NT2/D1 (cell line): ENCODE measurements around the gene CD53.

ENCODE experiments used
- SUZ12 ChIP-seq: IDR thresholded peaks from 2 replicates; pipeline ENCODE4 v1.6.1; 2011; ENCODE audit not compliant: insufficient read length, insufficient read depth; ENCODE audit errors: extremely low read depth
- ZNF274 ChIP-seq: IDR thresholded peaks from 2 replicates; pipeline ENCODE4 v1.6.1; 2011; ENCODE audit warnings: mild to moderate bottlenecking, low read depth, low read length

DNA sequence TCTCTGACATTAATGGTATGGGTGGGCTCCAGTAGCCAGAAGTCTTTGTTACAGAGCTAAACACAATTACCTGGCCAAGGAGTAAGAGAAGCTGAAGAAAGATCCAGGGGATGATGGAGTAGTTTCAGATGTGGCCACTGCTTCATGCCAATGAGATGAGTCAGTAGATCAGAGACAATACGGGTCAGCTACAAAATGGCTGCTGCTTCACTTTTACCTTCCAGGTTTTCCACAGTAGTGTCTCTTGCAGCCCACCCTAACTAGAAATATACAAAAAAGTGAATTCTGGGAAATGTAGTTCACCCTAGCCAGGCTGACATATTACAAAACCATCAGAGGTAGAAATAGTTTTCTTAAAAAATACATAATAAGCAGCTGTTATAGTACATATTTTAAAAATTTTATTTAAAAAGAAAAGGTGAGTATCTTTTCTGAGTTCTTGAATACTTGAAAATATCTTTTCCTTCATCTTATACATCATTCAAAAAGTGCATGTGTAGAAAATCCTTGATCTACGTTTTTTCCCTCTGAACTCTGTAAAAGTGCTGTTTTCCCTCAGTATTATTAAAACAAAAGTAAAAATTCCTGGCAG lies 54.6 kb downstream of the CD53 start:
- TF ChIP-seq ZNF274, result no peak
- no peak for TF ChIP-seq SUZ12
